Jurkat, Clone E6-1 (cell line): Measurements from ENCODE around the gene PTX4.
"Not testable (repeated sequence)": the region's sequence is repeated elsewhere in the genome, so short reads cannot be mapped to it uniquely, and the experiment has no call there.

Source experiments
- DNase-seq: peaks from one replicate; pipeline ENCODE4 v3.0.0-alpha.2; 2011; ENCODE audit warnings: low read depth, low spot score
- H3K4me3 ChIP-seq: 2 replicates; pipeline ENCODE4 v1.5.1; 2011; ENCODE audit warnings: mild to moderate bottlenecking, low read length, control low read depth, moderate library complexity

PTX4 gene

DNA sequence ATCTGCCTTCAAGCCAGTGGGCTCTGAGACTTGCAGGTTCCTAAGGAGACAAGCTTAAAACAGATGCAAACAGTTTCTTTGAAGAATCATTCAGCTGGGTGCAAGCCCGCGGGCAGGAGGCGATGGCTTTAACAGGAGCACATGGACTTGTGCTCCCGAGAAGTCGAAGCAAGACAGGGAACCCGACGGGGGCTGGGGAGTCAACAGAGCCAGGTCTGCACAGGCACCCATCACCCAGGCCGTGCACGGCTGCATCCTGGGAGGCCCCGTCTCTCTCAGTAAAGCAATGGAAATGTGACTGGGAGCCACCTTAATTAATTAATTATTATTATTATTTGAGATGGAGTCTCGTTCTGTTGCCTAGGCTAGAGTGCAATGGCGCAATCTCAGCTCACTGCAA, 333 bp upstream of the PTX4 start:
- no peak for DNase-seq
- H3K4me3 ChIP-seq, result no peak overlapping the region

DNA sequence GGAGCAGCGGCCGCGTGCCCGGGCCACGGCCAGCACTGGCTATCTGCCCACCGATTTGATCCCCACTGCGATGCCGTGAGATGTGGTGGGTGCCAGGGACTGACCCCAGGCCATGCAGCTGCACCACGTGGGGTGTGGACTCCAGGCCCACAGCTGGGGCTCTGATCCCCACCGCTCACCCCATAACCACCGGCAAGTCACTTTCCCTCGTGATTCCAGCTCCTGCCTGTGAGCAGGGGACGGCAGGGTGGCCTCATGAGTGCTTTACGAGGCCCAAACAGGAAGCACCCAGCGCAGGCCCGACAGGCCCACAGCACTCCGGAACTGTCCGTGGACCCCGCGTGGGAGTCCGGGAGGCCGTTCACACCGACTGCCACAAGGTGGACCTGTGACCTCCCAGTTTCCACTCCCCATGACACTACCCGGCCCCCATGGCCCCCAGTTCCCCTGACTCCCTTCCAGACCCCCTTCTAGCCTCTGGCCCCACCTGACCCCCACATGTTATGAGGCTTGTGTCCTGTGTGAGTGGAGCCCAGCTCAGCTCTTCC, 616 bp downstream of the PTX4 start:
- DNase-seq, result no peak
- H3K4me3 ChIP-seq, result no peak overlapping the region

DNA sequence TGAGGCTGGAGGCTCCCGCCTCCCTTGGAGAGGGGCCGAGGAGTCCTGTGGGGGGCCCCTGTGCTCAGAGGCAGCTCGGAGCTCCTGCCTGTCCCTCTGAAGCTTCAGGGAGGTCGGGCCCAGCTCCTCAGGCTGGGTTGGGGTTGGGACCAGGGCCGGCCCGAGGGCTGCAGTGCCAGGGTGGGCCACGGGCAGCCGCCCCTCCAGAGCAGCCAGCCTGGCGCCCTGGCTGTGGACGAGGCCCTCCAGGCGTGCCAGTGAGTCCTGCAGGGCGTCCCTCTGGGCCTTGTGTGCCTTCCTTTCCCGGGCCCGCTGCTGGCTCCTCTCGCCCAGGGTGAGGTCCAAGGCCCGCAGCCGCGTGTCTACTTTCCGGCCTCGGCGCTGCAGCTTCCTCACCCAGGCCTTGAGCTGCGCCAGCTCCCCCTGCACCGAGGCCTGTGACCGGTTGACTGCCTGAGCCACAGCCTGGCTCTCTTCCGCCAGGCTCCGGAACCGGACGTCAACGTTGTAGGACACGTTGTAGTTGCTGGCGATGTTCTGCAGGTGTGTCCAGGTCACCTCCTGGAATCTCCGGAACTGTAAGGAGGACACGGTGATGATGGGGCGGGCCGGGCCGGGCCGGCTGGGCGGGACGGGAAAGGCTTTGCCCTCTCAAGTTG, 1.2 kb downstream of the PTX4 start:
- no peak overlapping the region for H3K4me3 ChIP-seq
- no peak for DNase-seq

DNA sequence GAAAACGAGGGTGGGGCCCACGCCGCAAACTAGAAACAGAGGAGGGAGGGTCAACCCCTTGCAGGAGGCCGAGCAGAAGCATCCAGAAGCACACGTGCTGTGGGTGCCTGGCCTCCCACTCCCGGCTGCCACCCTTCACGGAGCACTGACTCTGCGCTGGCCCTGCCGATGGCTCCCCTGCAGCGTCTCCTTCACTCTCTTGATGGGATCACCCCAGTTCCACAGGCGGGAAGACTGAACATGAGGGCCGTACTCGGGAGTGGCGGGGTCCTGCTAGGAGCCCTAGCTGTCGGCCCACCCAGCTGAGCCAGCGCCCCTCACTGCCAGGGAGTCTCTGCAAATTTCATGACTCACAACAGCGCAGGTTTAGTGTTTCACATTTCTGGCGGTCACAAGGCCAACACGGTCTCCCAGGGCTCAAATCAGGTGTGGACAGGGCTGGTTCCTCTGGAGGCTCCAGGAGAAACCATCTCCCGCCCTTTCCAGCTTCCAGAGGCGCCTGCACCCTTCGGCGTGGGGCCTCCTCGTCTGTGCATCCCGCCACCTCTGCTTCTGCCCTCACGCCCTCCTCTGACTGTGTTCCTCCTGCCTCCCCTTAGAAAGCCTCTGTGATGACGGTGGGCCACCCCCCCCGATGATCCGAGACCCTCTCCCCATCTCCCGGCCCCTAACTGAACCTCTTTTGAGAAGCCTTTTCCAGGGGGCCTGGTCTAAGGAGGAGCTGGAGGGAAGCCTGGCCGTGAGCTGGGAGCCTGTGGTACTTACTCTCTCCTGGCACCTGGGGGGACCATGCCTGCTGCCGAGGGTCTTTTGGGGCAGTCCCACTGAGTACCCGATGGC, 2.0 kb downstream of the PTX4 start:
- no peak overlapping the region for H3K4me3 ChIP-seq
- DNase-seq, result no peak

DNA sequence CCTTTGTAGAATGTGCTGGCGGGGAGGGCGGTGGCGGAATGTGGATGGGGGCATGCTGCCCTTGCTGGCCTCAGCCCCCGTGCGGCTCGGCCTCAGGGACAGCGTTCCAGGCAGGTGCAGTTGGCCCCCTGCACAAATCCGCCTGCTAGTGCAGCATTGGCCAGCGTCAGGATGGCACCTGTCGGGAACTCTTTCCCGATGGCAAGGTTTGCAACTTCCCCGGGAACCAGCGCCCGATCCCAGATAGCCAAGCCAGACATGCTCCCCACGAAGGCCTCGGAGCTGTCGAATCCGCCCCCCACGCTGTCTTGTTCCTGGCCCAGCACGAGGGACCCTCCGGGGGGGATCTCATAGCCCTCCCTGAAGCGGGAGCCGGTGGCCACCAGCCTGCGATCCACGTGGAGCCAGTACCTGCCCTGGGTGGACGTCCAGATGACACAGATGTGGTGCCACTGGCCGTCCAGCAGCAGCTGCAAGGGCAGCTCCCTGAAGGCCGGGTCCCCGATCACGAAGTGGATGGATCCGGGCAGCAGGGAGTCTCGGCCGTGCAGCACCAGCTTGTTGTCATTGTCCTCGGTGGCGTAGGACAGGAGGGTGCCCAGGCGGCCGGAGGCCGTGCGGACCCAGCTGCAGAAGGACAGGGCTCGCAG, 2.8 kb downstream of the PTX4 start:
- DNase-seq, result no peak
- no peak overlapping the region for H3K4me3 ChIP-seq

DNA sequence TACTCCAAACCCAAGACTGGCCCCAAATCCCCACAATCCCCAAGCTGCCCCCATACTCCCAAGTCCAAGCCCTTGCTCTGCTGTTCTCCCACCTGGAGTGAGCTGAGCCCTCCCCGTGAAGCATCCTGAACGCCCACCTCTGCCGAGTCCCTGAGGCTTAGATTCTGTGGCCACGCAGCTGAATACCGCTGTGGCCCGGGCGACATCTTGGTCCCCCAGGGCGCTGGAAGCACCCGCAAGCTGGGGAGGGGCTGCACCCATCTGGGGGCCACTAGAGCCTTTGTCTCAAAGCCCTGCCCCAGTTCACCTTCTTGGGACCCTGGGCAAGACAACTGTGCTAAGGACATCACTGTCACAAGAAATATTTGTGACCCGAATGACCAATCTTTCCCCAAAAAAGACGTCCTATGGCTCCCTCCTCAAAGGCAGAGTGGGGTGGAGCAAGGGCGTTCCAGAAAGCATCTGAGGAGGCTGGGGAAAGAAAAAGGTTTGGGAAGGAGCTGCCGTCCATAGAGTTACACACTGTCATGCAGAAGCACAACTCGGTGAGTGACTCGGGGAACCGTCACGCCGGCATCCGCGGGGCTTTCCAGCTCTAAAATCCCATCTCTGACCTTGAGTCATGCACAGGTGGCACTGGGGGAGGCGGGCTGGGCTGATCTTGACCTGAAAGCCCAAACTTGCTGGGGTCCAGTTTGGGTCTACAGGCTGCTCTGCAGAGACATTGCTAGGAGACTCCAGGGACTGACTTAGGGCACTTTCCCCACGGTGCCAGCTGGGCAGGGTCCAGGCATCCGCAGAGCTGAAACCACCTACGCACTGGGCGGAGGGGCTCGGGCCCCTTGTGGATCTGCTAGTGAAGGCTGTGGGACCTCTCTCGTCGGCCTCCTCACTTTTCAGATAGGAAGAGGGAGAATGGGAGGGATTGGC, 6.6 kb downstream of the PTX4 start:
- H3K4me3 ChIP-seq, result no peak overlapping the region
- DNase-seq, result no peak

DNA sequence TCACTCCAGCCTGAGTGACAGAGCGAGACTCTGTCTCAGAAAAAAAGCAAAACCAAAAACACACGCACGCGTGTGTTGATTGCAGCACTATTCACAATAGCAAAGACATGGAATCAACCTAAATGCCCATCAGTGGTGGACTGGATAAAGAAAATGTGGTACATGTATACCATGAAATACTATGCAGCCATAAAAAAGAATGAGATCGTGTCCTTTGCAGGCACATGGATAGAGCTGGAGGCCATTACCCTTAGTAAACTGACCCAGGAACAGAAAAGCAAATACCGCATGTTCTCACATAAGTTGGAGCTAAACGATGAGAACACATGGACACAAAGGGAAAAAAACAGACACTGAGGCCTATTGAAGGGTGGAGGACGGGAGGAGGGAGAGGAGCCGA, 9.8 kb downstream of the PTX4 start:
- not testable (repeated sequence) for H3K4me3 ChIP-seq, DNase-seq

DNA sequence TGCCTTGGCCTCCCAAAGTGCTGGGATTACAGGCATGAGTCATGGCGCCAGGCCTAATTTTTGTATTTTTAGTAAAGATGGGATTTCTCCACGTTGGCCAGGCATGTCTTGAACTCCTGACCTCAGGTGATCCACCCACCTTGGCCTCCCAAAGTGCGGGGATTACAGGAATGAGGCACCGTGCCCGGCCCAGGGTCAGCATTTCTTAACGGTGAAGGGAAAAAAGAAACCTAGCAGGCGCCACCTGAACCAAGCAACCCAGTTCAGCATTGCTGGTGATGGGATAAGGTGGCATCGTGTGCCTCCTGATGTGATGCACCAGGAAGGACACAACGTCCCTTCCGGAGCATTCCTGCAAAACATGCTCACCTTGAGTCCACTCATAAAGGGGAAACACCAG, 11.7 kb downstream of the PTX4 start:
- H3K4me3 ChIP-seq, result no peak overlapping the region
- DNase-seq, result no peak

DNA sequence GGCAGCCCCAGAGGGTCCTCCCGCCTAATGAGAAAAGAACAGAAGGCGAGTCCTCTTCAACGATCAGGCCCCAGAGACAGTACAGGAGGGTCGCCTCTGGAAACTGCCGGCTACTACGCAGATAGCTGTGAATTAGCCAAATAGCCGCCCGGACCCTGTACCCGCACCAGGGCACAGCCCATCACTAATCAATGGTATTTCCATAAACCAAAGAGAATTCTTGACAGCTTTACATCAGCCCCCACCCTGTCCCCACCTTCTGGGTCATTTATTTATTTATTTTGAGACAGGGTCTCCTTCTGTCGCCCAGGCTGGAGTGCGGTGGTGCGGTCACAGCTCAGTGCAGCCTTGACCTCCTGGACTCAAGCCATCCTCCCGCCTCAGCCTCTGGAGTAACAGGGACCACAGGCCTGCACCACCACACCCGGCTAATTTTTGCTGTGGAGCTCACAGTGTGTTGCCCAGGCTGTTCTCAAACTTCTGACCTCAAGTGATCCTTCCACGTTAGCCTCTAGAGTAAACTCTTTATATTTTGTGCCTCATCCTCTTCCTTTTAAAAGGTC, 13.1 kb downstream of the PTX4 start:
- no peak for DNase-seq
- peak overlapping the region; percentile 78 for H3K4me3 ChIP-seq

DNA sequence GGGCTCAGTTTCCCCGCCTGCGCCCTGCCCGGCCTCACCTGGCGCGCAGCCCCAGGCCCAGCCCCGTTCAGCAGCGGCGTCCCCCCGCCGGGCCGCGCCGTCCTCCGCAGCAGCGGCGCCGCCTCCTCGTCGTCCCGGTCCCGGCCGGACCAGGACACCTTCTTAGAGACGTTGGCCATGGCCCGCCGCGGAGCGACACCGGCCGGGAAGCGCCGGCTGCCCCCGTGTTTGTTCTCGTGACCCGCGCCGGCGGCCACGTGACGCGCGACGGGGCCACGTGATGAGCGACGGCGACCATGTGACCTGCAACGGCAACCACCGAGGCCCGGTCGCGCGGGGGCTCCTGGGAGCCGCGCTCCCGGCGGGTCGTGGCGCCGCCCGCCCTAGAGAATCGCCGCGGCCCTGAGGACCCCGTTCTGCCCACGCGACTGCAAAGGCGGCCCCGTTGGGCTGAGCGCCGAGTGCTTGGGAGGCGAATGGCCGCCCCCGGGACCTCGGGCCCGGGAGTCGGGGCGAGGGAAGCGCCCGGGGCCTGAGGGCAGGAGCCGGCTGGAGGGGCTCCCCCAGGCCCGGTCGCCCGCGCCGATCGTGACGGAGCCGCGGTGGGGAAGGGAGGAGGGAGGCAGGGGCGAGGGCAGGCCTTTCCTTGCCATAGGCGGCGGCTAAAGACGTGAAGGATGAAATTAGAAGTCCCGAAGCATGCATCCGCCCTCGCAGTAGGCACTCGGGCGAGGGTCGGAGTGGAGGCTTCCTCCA, 13.8 kb downstream of the PTX4 start, which contains the start of gene CLCN7:
Gene CLCN7, minus strand, starts transcription at position 233 of the 756 bp plus-strand sequence. Its CDS starts 54 bp downstream, at position 179.
- H3K4me3 ChIP-seq, result peak within 1 kb of the TSS; percentile 78
- peak; percentile 73 for DNase-seq

DNA sequence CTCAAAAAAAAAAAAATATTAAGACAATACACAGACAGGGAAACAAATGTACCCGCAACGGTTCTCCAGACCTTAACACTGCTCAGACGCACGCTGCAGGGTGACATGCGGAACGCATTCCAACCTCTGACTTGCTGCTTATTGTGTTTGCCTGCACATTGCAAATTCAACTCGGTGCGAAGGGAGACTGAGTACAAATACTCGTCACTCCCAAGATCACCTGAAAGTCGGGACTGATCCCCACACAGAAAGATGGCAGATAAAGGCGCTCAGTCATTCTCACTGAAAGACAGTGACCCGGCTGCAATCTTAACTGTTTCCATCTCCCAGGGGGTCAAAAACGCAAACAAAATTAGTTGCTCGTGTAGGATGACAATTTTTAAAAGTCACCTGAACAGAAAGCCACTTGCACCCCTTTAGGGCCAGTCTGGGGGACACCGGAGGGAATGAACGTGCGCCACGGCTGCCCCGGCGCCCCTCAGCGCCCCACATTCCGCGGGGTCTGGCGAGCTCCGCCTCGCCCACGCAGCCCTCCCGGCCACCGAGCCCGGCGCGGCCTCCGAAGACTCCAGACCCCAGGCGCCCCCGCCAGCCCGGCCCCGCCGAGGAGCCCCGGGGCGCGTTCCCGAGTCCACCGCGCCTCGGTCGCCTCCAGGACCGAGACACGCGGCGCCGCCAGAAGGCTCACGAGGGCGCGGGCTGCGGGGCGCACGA, 14.5 kb downstream of the PTX4 start:
- DNase-seq, result no peak
- H3K4me3 ChIP-seq, result peak overlapping the region; percentile 78

DNA sequence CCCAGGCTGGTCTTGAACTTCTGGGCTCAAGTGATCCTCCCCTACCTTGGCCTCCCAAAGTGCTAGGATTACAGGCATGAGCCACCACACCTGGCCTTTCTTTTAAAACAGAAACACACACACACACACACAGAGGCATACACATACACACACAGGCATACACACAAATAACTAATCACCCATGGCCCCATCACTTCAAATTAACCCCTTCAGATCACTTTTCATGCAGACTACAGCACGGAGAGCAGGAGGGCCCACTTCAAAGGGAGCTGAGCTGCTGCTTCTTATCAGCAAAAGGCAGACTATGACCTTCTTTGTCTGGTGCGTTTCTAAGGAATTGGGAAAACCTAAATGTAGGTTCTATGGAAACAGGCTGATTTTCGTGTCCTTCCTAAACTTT, 15.8 kb downstream of the PTX4 start:
- no peak for DNase-seq
- no peak overlapping the region for H3K4me3 ChIP-seq

DNA sequence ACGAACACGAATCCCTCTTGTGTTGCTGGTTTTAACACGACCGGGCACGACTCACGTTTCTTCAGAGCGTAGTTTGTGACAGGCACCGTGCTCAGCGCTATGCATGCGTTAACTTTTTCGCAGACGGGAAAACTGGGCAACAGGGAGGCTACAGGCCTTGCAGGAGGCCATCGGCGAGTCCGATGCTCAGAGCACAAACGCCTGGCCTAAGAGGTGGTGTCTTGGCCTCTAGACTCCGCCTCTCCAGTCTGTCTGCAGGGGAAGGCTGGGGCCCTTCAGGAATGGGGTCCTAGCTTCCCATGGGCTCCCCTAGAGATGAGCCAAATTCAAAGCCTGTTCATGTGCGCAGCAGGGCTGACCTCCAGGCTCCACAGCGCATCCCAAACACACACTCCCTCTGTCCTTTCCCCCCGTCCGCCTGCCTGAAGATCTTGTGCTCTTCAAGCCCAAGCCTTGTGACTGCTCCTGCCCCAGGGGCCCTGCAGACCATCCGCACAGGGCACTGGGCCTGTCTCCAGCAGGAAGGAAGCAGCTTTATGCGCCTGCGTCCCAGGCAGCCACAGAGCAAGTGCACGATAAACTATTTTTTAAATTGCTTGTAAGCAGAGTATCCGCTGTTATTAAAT, 17.1 kb downstream of the PTX4 start:
- H3K4me3 ChIP-seq, result no peak overlapping the region
- no peak for DNase-seq

DNA sequence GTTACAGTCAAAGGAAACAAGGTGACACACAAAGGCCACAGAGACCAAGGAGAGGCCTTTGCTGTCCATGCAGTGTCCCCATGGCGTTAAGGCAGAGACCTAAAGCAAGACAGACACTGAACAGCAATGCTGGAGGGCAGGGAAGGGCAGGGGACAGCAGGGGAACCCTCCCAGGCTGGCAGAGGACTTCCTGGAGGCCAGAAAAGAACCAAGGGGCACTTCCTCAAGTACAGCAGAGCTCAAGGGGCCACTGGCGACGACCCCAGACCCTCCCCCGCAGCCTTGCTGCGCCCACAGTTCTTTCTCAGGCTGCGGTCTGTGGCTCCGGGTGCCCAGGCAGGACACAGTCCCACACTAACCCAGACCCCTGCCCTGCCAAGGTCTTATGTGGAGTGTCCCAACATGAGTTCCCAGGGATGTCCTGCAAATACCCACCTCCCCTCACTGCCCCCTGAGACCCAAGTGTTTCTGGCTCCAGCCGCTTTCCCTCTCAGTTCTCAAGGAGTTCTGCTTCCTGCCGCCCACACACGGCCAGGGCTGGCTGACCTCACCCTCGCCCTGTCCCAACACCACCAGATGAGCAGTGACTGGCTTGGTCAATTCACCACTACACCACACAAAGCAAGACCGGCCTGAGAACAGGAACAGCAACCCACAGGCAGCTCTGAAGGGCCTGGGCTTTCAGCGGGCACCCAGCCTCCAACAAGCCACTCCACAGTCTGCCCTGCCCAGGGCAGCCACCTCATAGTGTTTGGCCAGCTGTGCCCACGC, 18.1 kb downstream of the PTX4 start:
- H3K4me3 ChIP-seq, result no peak overlapping the region
- DNase-seq, result no peak

DNA sequence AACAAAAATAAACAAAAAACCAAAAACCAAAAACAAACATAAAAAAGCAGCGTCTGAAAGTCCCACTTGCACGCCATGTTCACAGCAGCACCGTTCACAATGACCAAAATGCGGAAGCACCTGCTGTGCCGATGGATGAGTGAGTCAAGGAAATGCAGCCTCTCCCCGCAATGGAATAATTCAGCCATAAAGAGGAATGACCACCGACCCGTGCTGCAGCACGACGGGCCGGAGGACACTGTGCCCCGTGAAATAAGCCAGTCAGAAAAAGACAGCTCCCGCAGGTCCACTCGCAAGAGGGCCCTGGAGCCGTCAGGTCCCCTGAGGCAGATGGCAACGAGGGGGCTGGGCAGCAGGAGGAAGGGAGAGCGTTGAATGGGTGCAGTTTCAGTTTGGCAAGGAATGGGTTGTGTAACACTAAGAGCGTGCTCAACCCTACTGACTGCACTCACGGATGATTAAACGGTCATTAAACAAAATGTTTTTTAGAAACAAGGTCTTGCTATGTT, 19.0 kb downstream of the PTX4 start:
- DNase-seq, result no peak
- H3K4me3 ChIP-seq, result no peak overlapping the region

DNA sequence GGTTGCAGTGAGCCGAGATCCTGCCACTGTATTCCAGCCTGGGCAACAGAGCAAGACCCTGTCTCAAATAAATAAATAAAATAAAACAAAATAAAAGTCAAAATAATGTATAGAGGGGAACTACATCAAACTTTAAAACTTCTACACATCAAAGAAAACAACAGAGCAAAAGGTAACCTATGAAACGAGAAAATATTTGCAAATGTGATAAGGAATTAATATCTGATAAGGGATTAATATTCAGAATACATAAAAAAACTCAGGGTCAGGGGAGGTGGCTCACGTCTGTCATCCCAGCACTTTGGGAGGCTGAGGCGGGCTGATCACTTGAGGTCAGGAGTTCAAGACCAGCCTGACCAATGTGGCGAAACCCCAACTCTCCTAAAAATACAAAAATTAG, 19.6 kb downstream of the PTX4 start:
- not testable (repeated sequence) for H3K4me3 ChIP-seq, DNase-seq
